Spleen (tissue), 13 donors: ENCODE results near the gene ARFGEF2. TPM values are rescaled to one million over a fixed set of nuclear protein-coding genes. Genes with fewer than 3 reads are reported as not detected.
A peak's percentile ranks its signal among the peaks of the same experiment; 100 is the strongest.

Experiments used
- DNase-seq: peaks from one replicate; pipeline ENCODE4 v3.0.0-alpha.2; 2020
- H3K27ac ChIP-seq, 8 donors: fragments of 200-600 bp; sonication (generic) in 7 of 8; 1 replicate in 4 of 8; 2 replicates in 4 of 8; pipeline versions ENCODE4 v1.5.0 to v1.8.0; 2016 to 2021; ENCODE audit warnings: inconsistent platforms in 4 of 8, mild to moderate bottlenecking in 4 of 8, moderate library complexity in 1 of 8
- H3K27me3 ChIP-seq, 7 donors: fragments of 200-600 bp; sonication (generic) in 6 of 7; replicated peaks in 1 of 7; 1 replicate in 4 of 7; 2 replicates in 3 of 7; pipeline versions ENCODE4 v1.5.0 to v1.8.0; 2016 to 2021; ENCODE audit warnings: inconsistent platforms in 3 of 7, mild to moderate bottlenecking in 1 of 7
- H3K36me3 ChIP-seq, 6 donors: fragments of 200-600 bp; sonication (generic) in 5 of 6; 1 replicate in 4 of 6; 2 replicates in 2 of 6; pipeline versions ENCODE4 v1.5.0 to v1.8.0; 2016 to 2021; ENCODE audit warnings: inconsistent platforms in 2 of 6
- H3K4me1 ChIP-seq, 6 donors: fragments of 200-600 bp; sonication (generic) in 5 of 6; 1 replicate in 3 of 6; 2 replicates in 3 of 6; pipeline versions ENCODE4 v1.5.0 to v1.8.0; 2016 to 2021; ENCODE audit warnings: inconsistent platforms in 3 of 6
- H3K4me3 ChIP-seq, 8 donors: fragments of 200-600 bp; sonication (generic) in 7 of 8; 1 replicate in 4 of 8; 2 replicates in 4 of 8; pipeline versions ENCODE4 v1.5.0 to v1.8.0; 2016 to 2021; ENCODE audit warnings: inconsistent platforms in 4 of 8, mild to moderate bottlenecking in 4 of 8, moderate library complexity in 2 of 8
- H3K9me3 ChIP-seq, 8 donors: fragments of 200-600 bp; sonication (generic) in 7 of 8; 1 replicate in 4 of 8; 2 replicates in 4 of 8; pipeline versions ENCODE4 v1.5.0 to v1.8.0; 2016 to 2021; ENCODE audit warnings: inconsistent platforms in 4 of 8
- POLR2A ChIP-seq, 3 donors: fragments of 450-650 bp; IDR thresholded peaks; one replicate each; pipeline ENCODE4 v1.5.1; 2017; ENCODE audit warnings: antibody characterized with exemption in 3 of 3, mild to moderate bottlenecking in 1 of 3
- POLR2AphosphoS5 ChIP-seq, 3 donors: sonication (generic); formaldehyde crosslinking; IDR thresholded peaks; one replicate each; pipeline ENCODE4 v1.5.1; 2017; ENCODE audit warnings: antibody characterized with exemption in 3 of 3
- WGBS, 5 donors: extraction: QIAGEN DNeasy Blood & Tissue Kit in 3 of 5; methylation state at CpG; one replicate each; pipeline versions ENCODE4 v1.1.5 to v1.1.7; 2013 to 2018; 5-methylcytosine and 5-hydroxymethylcytosine counted together
- intact Hi-C: fragments of 100-400 bp; cut with DNase I; formaldehyde crosslinking; loops from one replicate; pipeline ENCODE4 v1.15.0; 2023; ENCODE audit warnings: low total_unique reads
- long read RNA-seq, 2 donors: transcript quantifications; one replicate each; lab custom pipeline, GENCODE V29; 2026
- polyA plus RNA-seq, 3 donors: library from polyadenylated mRNA; stranded (reverse); fragments of 200-250 nt; gene quantifications; one replicate each; pipeline ENCODE4 v1.2.1, GENCODE V29; 2013
- total RNA-seq, 7 donors: library from RNA; depleted of rRNA in 3 of 7; stranded (reverse); fragments of >200 nt in 3 of 7; fragmentation: NEBNext Ultra II Directional in 4 of 7; extraction: Animal tissue kit (Norgen Biotek cat#: 25700) in 4 of 7; gene quantifications; one replicate each; pipeline versions ENCODE4 v1.1.0 to v1.2.1, GENCODE V29; 2016 to 2021
- TF ChIP-seq, protein P1 (sequence below), 11 experiments: fragments of 200-600 bp in 7 of 11; fragments of 450-650 bp in 4 of 11; sonication (generic) in 4 of 11; IDR thresholded peaks in 8 of 11; conservative IDR thresholded peaks in 3 of 11; 1 replicate in 7 of 11; 2 replicates in 4 of 11; pipeline versions ENCODE4 v1.4.0 to v1.8.0; 2016 to 2021; ENCODE audit warnings: antibody characterized with exemption in 11 of 11, inconsistent platforms in 4 of 11, mild to moderate bottlenecking in 1 of 11
- donor health status: healthy with polysubstance abuse.
- donor health status: DM: no; HTN: no; CAD: no; lungs with moderate emphysema.
- donor health status: DM: no; HTN: no; CAD: no.
- donor health status: Bipolar disorder and iron deficiency.
- donor health status: healthy.
- donor health status: DM: no; HTN: no; CAD: no.
- donor health status: DM: yes; HTN: yes; CAD: no.

The ARFGEF2 gene
- total RNA-seq (10 to 100 TPM; 34.2 to 44.4 (median 41.2) TPM), polyA plus RNA-seq (10 to 100 TPM in 1 of 3 donors, 1 to 10 TPM in 2; 6.7 to 10.2 (median 7.7) TPM)
- long read RNA-seq, donor 1, result 0 reads
- long read RNA-seq, donor 2, result 0 reads

DNA sequence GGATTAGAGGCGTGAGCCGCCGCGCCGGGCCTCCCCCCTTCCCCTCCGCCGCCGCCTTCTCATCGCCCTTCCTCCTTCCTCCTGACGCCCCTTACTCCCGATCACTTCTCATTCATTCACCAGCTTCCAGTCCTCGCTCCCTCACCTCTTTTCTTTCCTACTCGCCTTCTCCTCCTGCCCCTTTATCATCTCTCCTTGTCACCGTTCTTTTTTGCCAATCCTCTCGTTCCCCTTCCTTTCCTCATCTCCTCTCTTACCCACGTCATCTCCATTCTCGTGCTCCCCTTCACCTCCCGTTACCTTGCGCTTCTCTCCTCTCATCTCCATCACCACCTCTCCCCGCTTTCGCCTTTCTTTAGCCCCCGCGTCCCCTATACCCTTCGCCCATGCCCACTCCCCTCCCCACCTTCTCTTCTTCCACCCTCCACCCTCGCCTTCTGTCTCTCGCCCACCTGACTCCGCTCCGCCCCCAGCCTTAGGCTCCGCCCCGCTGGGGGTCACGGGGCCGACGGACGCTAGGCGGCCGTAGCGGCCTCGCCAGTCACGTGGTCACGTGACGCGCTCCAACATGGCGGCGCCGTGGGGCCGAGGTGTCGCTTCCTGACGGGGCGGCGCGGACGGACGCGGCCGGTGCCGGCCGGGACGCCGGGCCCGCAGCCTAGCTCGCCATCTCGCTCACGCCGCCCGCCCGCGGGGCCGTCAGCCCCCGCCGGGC, at the start of gene ARFGEF2:
ARFGEF2 (plus strand) TSS at position 544 of the 715 bp plus-strand sequence. CDS start 179 bp downstream, outside the sequence.
- TF ChIP-seq POLR2A (IDR thresholded peaks at IDR 0.05) (peak; percentile 54 to 86 (median 69)), POLR2AphosphoS5 (IDR thresholded peaks at IDR 0.05) (peak; percentile 95 to 98 (median 96))
- TF ChIP-seq, protein P1, sequence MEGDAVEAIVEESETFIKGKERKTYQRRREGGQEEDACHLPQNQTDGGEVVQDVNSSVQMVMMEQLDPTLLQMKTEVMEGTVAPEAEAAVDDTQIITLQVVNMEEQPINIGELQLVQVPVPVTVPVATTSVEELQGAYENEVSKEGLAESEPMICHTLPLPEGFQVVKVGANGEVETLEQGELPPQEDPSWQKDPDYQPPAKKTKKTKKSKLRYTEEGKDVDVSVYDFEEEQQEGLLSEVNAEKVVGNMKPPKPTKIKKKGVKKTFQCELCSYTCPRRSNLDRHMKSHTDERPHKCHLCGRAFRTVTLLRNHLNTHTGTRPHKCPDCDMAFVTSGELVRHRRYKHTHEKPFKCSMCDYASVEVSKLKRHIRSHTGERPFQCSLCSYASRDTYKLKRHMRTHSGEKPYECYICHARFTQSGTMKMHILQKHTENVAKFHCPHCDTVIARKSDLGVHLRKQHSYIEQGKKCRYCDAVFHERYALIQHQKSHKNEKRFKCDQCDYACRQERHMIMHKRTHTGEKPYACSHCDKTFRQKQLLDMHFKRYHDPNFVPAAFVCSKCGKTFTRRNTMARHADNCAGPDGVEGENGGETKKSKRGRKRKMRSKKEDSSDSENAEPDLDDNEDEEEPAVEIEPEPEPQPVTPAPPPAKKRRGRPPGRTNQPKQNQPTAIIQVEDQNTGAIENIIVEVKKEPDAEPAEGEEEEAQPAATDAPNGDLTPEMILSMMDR (IDR thresholded peaks at IDR 0.05 in 8 of 11, conservative IDR thresholded peaks at IDR 0.05 in 3 of 11), result peak in 6 of 11 experiments; percentile 16 to 53 (median 42)
- peak within 1 kb of the TSS; percentile 69 to 90 (median 80) for H3K4me3 ChIP-seq
- no peaks in the 10 kb centered on the region for H3K9me3 ChIP-seq
- peaks cover 40 to 62% (median 55%) of the 10 kb centered on the region in 6 donors for H3K4me1 ChIP-seq
- DNase-seq, result peak; percentile 99
- intact Hi-C loops, result no loop called here
- peak within 1 kb of the TSS; percentile 91 to 98 (median 96) for H3K27ac ChIP-seq
- H3K36me3 ChIP-seq, result no peaks in the 10 kb centered on the region
- whole genome bisulfite sequencing, 5 donors, result 0 to 1% (median 0%) methylated on average over 51 to 70 of the region's 70 CpGs
- H3K27me3 ChIP-seq, result no peaks in the 10 kb centered on the region

DNA sequence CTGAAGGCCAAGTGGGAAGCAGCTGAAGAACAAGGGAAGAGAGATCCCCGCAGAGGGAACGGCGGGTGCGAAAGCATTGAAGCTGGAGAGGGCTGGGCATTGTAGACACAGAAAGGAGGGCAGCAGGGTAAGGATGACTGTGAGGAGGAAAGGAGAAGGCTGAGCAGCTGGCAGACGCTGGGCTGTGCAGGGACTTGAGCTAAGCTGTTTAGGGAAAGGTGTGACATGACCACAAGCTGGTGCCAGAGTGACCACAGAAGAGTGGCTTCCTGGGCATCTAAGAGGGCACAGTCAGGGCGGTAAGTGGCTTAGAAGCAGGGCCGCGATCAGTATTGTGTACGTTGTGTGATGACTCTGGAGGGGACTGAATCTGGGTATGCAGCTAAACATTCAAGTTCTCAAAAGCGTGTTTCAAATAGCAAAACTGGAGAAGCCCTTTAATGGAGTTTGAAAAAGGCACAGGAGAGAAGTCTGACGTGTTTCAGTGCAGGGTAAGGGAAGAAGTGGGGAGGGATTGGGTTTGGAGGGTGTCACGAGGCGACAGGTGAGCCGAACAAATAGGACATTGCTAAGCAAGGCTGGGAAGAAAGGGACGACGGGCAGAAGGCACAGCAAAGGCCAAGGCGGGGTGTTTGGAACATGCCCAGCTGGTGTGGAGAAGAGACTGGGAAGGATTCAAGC, 46.1 kb upstream of the ARFGEF2 start:
- Histone ChIP-seq H3K27me3 (no peaks in the 10 kb centered on the region), H3K9me3 (no peaks in the 10 kb centered on the region), H3K27ac (peak overlapping the region in 2 of 8 donors; percentile 21 to 92), H3K4me1 (peaks cover 0 to 79% (median 24%) of the 10 kb centered on the region in 6 donors), H3K36me3 (no peaks in the 10 kb centered on the region), H3K4me3 (no peak overlapping the region)
- no peak for DNase-seq
- 77 to 86% (median 80%) methylated on average over 17 of the region's 17 CpGs for WGBS, 5 donors
- TF ChIP-seq, protein P1 (IDR thresholded peaks at IDR 0.05 in 8 of 11, conservative IDR thresholded peaks at IDR 0.05 in 3 of 11), result no peak
- TF ChIP-seq POLR2AphosphoS5 (IDR thresholded peaks at IDR 0.05), result no peak
- TF ChIP-seq POLR2A (IDR thresholded peaks at IDR 0.05), result no peak
- intact Hi-C loops, result no loop called here

DNA sequence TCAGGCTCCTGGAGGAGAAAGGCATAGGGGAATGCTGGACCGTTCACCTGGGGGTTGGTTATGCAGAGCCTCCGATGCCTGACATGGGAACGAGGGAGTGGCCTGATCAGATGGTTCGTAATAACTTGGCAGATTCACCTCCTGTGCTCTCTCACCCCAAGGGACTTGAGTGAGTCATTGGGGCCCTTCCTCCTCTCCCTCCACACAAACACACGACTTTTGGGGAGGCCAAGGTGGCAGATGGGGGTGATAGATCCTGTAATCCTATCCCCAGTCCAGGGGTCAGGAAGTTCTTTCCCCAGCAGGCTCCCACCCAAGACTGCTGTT, 45.6 kb upstream of the ARFGEF2 start:
- DNase-seq, result no peak
- Histone ChIP-seq H3K27me3 (no peaks in the 10 kb centered on the region), H3K27ac (peak overlapping the region in 2 of 8 donors; percentile 21 to 92), H3K4me3 (no peak overlapping the region), H3K4me1 (peaks cover 0 to 79% (median 24%) of the 10 kb centered on the region in 6 donors), H3K36me3 (no peaks in the 10 kb centered on the region), H3K9me3 (no peaks in the 10 kb centered on the region)
- intact Hi-C loops, result no loop called here
- TF ChIP-seq POLR2A (IDR thresholded peaks at IDR 0.05) (no peak), POLR2AphosphoS5 (IDR thresholded peaks at IDR 0.05) (no peak)
- TF ChIP-seq, protein P1 (IDR thresholded peaks at IDR 0.05 in 8 of 11, conservative IDR thresholded peaks at IDR 0.05 in 3 of 11), result no peak
- 44 to 57% (median 49%) methylated on average over 5 of the region's 5 CpGs for WGBS, 5 donors

DNA sequence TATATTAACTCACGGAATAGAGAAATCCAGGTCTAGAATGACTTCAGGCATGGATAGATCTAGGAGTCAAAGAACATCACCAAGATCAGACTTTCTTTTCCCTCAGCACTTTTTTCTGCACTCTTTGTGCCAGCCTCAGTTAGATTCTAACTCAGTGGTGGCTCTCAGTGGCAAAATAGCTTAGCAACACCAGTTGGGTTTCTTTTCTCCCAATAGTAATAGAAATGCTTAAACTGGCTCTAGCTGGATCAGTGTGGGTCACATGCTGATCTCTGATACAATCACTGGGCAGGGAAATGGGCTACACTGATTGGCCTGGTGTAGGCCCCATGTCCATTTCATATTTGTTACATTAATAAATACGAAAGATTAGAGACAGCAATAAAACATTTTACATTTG, 44.2 kb upstream of the ARFGEF2 start:
- no peaks in the 10 kb centered on the region for H3K27me3 ChIP-seq
- H3K36me3 ChIP-seq, result no peaks in the 10 kb centered on the region
- no peak for DNase-seq
- WGBS, 5 donors, result 43 to 78% (median 50%) methylated on average over 2 of the region's 2 CpGs
- no peak for TF ChIP-seq POLR2AphosphoS5 (IDR thresholded peaks at IDR 0.05)
- TF ChIP-seq POLR2A (IDR thresholded peaks at IDR 0.05), result no peak
- TF ChIP-seq, protein P1 (IDR thresholded peaks at IDR 0.05 in 8 of 11, conservative IDR thresholded peaks at IDR 0.05 in 3 of 11), result peak in 3 of 11 experiments; percentile 63 to 67 (median 66)
- intact Hi-C loops, result no loop called here
- peaks cover 0 to 74% (median 22%) of the 10 kb centered on the region in 6 donors for H3K4me1 ChIP-seq
- no peak overlapping the region for H3K4me3 ChIP-seq
- peak overlapping the region in 1 of 8 donors; percentile 92 for H3K27ac ChIP-seq
- no peaks in the 10 kb centered on the region for H3K9me3 ChIP-seq
